ENCODE measurements around the gene CHKA. TPM values are rescaled to one million over a fixed set of nuclear protein-coding genes. Genes with fewer than 3 reads are reported as not detected.

The CHKA gene
- total and polyA plus RNA-seq, 2 of the 8 experiments (the other 6 are each of a cell fraction or from before 2014, with no cell fraction given): 61.2 to 86.6 TPM

DNA sequence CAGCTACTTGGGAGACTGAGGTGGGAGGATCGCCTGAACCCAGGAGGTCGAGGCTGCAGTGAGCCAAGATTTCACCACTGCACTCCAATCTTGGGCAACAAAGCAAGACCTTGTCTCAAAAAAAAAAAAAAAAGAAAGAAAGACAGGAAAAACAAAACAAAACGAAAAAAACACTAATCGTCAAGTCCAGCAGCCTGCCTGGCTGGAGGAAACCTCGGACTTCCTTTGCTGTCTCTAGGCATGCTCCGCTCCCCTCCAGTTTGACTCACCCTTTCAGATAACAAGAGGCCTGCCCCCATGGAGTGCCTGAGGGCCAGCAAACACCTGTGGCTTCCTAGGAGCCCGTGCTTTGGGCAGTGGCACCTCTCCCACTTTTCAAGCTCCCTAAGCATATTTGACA is 28.8 kb upstream of the CHKA start:
- Histone ChIP-seq H3K9me3 (ENCODE audit: insufficient read depth in 2 of 2, low read depth in 1 of 2, low read length in 1 of 2) (no peaks in the 10 kb centered on the region; a peak in 1 of 4 replicates), H4K8ac (ENCODE audit: extremely low read depth, insufficient read depth, low read length) (no peak overlapping the region), H2BK120ac (replicated peaks; ENCODE audit: low read depth, low read length) (no peak overlapping the region), H3K79me2 (ENCODE audit: control insufficient read depth in 1 of 2, insufficient read depth in 2 of 2, low read length in 2 of 2) (no peaks in the 10 kb centered on the region), H3K9ac (replicated peaks in 1 of 4; ENCODE audit: extremely low read depth in 1 of 4, low read depth in 3 of 4, low read length in 3 of 4) (no peak overlapping the region), H3K23me2 (ENCODE audit: low read depth, low read length) (no peaks in the 10 kb centered on the region), H3K4me3 (ENCODE audit: extremely low read depth in 1 of 4, insufficient read depth in 2 of 4, low read depth in 3 of 4, low read length in 4 of 4) (no peak overlapping the region), H3K4ac (replicated peaks; ENCODE audit: insufficient read length, low read depth, low read length) (no peak overlapping the region), H3K14ac (ENCODE audit: insufficient read length) (no peak overlapping the region), H2BK12ac (ENCODE audit: low read depth, low read length) (no peak overlapping the region), H3K27ac (ENCODE audit: low read depth, low read length) (no peak overlapping the region), H3K23ac (ENCODE audit: insufficient read length) (no peak overlapping the region), H2AK5ac (ENCODE audit: low read depth, low read length) (no peak overlapping the region), H4K91ac (replicated peaks; ENCODE audit: insufficient read length, low read length) (no peak overlapping the region), H3K36me3 (ENCODE audit: control insufficient read depth in 2 of 4, insufficient read depth in 4 of 4, low read length in 3 of 4) (no peaks in the 10 kb centered on the region), H3K4me1 (replicated peaks in 1 of 4; ENCODE audit: control insufficient read depth in 3 of 4, insufficient read depth in 4 of 4, low read length in 3 of 4) (0 out of 7 replicates have a peak, but pooled peaks cover 0 to 2% (median 0%) of the 10 kb centered on the region in 4 experiments), H3K4me2 (ENCODE audit: insufficient read depth in 1 of 2, low read depth in 2 of 2, low read length in 2 of 2) (no peak overlapping the region), H3K18ac (ENCODE audit: extremely low read depth, low read length) (no peak overlapping the region), H2AFZ (ENCODE audit: low read length) (no peak overlapping the region), H2BK20ac (ENCODE audit: low read length) (no peak overlapping the region), H2BK15ac (ENCODE audit: low read length) (no peak overlapping the region), H3K56ac (replicated peaks; ENCODE audit: insufficient read length, low read depth, low read length) (no peak overlapping the region), H4K5ac (ENCODE audit: insufficient read length, low read depth, low read length) (no peak overlapping the region), H3K27me3 (replicated peaks in 1 of 4; ENCODE audit: control insufficient read depth in 3 of 4, extremely low read depth in 1 of 4, insufficient read depth in 3 of 4, low read length in 3 of 4) (no peaks in the 10 kb centered on the region), H3K79me1 (ENCODE audit: low read depth, low read length) (no peaks in the 10 kb centered on the region), H4K20me1 (replicated peaks in 1 of 2; ENCODE audit: control insufficient read depth in 1 of 2, insufficient read depth in 2 of 2, low read length in 2 of 2) (no peaks in the 10 kb centered on the region), H2BK5ac (ENCODE audit: low read depth, low read length) (no peak overlapping the region)
- no peak for FAIRE-seq
- 92% methylated on average over 5 of the region's 7 CpGs; no CpG with 5 or more reads in 1 of the 2 experiments for WGBS, 2 experiments (ENCODE audit: extremely low coverage in 1 of 2, insufficient coverage in 1 of 2, insufficient read length in 1 of 2, insufficient replicate concordance in 2 of 2, low coverage in 1 of 2, low lambda C conversion rate in 2 of 2, missing lambda C conversion rate in 1 of 2)
- TF ChIP-seq RBBP5 (IDR thresholded peaks at IDR 0.05; ENCODE audit: borderline replicate concordance, low read depth, low read length) (no peak), SP1 (IDR thresholded peaks at IDR 0.05; ENCODE audit: low read depth, low read length) (no peak)
- peak in 1 of 2 experiments; percentile 25 for DNase-seq (ENCODE audit: low read depth in 1 of 2, low spot score in 2 of 2)
- ChIA-PET CTCF (ENCODE audit: partially characterized antibody) (interaction anchor here (1.8 kb wide), 1 partner anchor 10 kb away, joined by 4 read pairs; no protein-coding TSS in a partner anchor), POLR2A (ENCODE audit: partially characterized antibody) (interaction anchor here (1.2 to 2.0 kb wide), 3 partner anchors 9 to 97 kb away, joined by 3 to 4 read pairs (median 3); no protein-coding TSS in a partner anchor)

Data from H1 (cell line).